AG10803 (cell line): ENCODE results near the gene DPH7.
"Not testable (repeated sequence)": the region's sequence is repeated elsewhere in the genome, so short reads cannot be mapped to it uniquely, and the experiment has no call there.

Experiments
- DNase-seq: peaks from one replicate; pipeline ENCODE4 v3.0.0; 2010; ENCODE audit warnings: low read depth
- H3K4me3 ChIP-seq: 2 replicates; pipeline ENCODE4 v1.5.1; 2011; ENCODE audit warnings: mild to moderate bottlenecking, low read length, control low read depth
- CTCF ChIP-seq: conservative IDR thresholded peaks from 2 replicates; pipeline ENCODE4 v1.5.1; 2011; ENCODE audit warnings: mild to moderate bottlenecking, low read length, control low read depth, inconsistent platforms

Gene DPH7

DNA sequence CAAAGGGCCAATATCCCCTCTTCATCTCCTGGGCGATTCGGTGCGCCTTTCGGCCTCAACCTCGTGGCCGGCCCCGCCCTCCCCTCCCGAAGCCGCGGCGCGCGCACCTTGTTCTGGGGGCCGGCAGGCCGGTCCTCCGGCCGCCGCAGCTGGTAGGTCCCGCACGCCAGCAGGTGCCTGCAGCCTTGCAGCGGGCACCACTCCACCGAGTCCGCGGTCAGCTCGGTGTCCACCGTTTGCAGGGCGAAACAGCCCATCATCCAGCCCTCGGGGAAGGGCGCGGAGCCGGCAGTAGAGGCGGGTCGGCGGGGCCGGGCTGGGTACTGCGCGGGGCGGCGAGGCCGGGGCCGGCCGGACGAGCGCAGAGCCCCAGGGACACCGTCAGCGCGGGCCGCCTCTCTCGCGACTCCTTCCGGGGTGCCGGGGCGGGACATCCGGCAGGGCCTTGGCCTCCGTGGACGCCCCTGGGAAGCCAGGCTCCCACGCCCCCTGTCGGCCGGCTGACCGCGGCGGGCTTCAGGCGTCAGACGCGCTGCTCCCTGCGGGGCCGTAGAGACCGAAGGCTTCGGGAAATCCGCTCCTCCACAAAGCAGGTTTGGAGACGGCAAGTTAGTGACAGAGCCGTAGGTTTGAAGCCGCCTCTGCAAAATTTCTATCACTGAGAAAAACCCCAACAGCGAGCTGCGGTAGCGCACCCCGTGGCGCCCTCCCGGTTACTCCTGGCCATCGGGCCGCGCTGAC, at the start of gene DPH7:
DPH7 (minus strand) TSS at position 408 of the 741 bp plus-strand sequence; CDS start at position 260, 148 bp downstream.
- TF ChIP-seq CTCF, result peak; percentile 68
- DNase-seq, result peak; percentile 87
- peak within 1 kb of the TSS; percentile 84 for H3K4me3 ChIP-seq

DNA sequence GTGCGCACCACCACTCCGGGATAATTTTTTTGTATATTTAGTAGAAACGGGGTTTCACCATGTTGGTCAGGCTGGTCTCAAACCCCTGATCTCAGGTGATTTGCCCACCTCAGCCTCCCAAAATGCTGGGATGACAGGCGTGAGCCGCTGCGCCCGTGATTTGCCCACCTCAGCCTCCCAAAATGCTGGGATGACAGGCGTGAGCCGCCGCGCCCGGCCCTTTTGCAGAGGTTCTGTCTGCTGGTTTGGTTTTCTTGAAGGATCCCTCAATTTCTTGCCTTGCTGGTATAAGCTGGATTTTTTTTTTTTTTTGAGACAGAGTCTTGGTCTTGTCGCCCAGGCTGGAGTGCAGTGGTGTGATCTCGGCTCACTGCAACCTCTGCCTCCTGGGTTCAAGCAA, 48.7 kb upstream of the DPH7 start:
- not testable (repeated sequence) for H3K4me3 ChIP-seq, DNase-seq

- no peak for DNase-seq
- TF ChIP-seq CTCF, result no peak
- no peak overlapping the region for H3K4me3 ChIP-seq
Observed at GRCh38 chr9:137626464-137626863, 47.7 kb upstream of the DPH7 start.

- DNase-seq, H3K4me3 ChIP-seq: not testable (repeated sequence)
Observed at GRCh38 chr9:137622211-137622610, 43.5 kb upstream of the DPH7 start.

- DNase-seq, result no peak
- no peak overlapping the region for H3K4me3 ChIP-seq
- TF ChIP-seq CTCF, result peak; percentile 46
Observed at GRCh38 chr9:137621131-137621757, 42.5 kb upstream of the DPH7 start.

- H3K4me3 ChIP-seq, result peak overlapping the region; percentile 82
Observed at GRCh38 chr9:137620581-137620980, 41.9 kb upstream of the DPH7 start.

DNA sequence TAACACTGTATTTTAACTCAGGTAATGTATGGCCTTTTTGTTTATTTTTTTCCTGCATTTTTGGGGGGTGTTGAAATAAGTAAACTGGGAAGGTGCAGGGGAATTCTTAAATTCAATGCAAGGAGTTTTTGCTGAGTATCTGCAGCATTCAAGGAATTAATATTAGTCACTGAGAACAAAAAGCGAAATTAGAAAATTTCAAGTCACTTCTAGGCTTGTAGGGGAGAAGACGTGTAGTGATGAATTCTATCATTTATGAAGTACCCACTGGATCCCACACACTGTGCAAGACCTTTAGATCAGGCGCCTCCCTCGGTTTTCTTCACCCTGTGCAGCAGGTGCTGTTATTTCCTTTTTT, 41.3 kb upstream of the DPH7 start:
- no peak for TF ChIP-seq CTCF
- DNase-seq, result no peak
- H3K4me3 ChIP-seq, result peak overlapping the region; percentile 82

More at GRCh38 chr9:137620581-137620980, 41.9 kb upstream of the DPH7 start:
- no peak for DNase-seq
- no peak for TF ChIP-seq CTCF

DNA sequence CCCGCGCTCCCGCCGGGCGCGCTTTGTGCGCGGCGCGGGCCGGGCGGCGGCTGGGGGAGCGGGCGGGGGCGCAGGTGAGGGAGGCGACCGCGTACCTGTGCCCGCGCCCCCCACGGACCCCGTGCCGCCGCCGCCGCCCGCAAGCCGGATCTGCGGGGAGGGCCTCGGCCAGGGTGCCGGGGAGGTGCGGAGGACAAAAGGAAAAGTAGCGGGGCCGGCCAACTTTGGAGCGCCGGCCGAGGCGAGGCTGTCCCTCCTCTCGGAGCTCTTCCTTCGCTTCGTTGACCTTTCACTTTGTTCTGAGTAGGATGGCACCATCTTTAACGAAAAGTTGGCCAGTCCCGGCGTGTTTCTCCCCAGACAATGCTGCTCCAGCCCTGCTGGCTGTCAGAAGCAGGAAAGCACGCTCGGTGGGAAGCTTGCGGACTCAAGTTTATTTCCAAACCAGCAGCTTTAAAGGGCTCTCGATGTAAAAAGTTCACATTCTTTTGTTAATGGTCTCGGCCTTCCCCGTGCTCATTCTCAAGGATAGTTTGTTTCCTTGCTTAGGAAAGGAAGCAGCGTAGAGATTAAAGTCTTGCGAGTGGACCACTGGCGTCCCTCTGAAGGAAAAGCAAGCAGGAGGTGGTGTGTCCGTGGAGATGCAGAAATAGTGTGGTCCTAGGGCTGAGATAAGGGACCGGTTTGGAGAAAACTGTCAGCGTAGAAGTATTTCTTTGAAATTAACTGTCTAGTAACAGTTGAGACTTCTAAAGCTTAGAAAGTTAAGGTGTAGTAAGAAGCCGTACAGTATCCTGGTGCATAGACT, 40.7 kb upstream of the DPH7 start:
- peak overlapping the region; percentile 82 for H3K4me3 ChIP-seq
- peak; percentile 49 for DNase-seq
- TF ChIP-seq CTCF, result 0 out of 2 replicates have a peak, but pooled peaks have one; percentile 2
